ENCODE measurements around the gene MAEA.

The MAEA gene

DNA sequence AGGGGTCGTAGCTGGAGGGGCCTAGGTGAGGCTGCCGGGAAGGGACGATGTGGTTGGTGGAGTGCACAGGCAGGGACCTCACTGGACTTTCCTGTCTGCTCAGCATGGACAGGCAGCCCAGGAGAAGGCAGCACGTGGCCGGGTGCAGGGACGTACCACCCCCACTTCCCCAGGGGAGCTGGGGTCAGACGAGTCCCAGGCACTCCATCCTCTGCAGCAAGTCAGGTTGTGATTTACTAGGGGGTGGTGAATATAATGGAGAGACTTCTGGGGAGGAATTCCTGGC lies 39.2 kb upstream of the MAEA start:
- no peak for DNase-seq

GRCh38 chr4:1250921-1251772 lies 38.5 kb upstream of the MAEA start:
- DNase-seq, result no peak

DNA sequence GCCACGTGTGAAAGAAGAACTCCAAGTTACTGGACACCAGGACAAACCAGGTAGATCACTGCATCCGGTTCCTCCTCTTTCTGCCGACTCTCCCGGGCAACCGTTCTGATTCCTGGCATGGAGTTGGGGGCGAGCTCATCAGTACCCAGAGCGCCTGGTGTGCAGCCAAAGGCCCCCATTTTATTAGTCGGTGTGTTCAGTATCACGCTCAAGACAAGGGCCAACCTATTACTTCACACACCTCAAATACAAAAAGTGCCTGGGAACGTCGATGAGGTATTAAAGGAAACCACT lies 38.0 kb upstream of the MAEA start:
- no peak for DNase-seq

DNA sequence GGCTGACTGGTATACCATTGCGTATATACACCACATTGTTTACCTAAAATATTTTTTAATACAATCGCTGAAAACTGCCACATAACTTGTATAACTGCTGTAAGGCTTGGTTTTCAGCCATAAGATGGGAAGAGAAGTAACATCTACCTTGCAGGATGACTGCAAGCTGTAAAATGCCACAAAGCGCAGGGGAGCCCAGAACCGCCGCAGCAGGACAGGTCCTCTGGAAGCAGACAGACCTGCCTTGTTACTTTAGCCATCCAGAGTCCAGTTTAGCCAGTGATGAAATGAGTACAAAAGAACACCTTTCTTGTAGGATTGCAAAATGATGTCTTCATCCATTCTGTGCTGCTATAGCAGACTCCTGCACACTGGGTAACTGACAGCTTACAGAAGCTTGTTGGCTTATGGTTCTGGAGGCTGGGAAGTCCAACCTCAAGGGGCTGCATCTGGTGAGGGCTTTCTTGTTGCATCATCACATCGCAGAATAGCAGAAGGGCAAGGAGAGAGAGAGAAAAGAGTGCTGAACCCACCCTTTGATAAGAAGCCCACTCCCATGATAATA lies 36.7 kb upstream of the MAEA start:
- DNase-seq, result no peak

DNA sequence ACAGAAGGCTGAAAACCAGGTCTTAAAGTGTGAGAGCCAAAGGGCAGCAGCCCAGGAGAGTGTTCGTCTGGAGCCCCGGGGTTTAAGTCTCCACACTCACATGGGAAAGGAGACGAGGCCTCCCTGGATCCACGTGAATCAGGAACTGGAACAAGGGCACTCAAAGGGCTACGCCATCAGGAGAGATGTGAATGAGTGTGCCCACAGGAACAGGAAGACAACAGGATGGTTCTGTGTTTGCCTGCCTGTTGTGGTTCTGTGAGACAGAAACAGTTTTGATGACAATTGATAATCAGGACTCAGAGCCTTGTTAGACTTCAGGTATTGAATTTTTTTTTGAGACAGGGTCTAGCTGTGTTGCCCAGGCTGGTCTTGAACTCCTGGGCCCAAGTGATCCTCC lies 35.9 kb upstream of the MAEA start:
- no peak for DNase-seq

GRCh38 chr4:1255151-1255550 lies 34.5 kb upstream of the MAEA start:
- no peak for DNase-seq

- no peak for DNase-seq
Observed at GRCh38 chr4:1255699-1256098, 34.0 kb upstream of the MAEA start.

- no peak for DNase-seq
Observed at GRCh38 chr4:1258457-1258856, 31.2 kb upstream of the MAEA start.

GRCh38 chr4:1259966-1260365 lies 29.7 kb upstream of the MAEA start:
- DNase-seq, result no peak

DNA sequence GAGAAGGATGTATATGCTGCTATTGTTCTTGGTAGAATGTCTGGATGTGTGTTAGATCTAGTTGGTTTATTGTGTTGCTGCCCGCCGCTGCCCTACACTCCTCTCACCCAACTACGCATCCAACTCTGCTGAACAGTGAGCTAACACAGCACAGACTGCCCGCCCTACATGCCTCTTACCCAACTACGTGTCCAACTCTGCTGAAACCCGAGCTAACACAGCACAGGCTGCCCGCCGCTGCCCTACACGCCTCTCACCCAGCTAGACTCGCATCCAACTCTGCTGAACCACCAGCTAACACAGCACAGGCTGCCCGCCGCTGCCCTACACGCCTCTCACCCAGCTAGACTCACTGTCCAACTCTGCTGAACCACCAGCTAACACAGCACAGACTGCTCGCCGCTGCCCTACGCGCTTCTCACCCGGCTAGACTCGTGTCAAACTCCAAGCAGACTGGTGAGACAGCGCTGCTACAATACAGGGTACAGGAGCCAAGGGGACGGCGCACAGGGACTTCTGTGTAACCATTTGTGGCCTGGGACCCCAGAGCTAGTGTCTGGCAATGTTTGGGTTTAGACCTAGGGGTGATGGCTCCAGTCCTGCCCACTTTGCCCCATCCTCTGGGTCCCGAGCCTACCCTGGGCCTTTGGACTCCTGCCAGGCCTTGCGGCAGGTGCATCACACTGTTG lies 29.1 kb upstream of the MAEA start:
- no peak for DNase-seq

- DNase-seq, result no peak
Observed at GRCh38 chr4:1261107-1261928, 28.4 kb upstream of the MAEA start.

DNA sequence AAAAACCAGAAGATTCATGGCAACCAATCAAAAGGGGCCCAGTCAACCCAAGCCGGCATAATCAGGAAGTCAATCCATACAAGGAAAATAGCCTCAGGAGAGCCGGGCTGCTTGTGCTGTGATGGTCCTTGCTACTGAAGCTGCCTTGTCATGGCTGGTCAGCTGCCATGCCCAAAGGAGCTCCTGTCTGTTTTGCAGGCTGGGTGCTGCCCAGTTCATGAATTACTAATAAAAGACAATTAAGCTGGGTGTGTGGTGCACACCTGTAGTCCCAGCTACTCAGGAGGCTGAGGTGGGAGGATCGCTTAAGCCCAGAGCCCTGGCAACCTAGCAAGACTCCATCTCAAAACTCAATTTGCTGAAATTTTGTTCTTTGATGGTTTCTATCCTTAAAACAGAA lies 24.7 kb upstream of the MAEA start:
- no peak for DNase-seq

DNA sequence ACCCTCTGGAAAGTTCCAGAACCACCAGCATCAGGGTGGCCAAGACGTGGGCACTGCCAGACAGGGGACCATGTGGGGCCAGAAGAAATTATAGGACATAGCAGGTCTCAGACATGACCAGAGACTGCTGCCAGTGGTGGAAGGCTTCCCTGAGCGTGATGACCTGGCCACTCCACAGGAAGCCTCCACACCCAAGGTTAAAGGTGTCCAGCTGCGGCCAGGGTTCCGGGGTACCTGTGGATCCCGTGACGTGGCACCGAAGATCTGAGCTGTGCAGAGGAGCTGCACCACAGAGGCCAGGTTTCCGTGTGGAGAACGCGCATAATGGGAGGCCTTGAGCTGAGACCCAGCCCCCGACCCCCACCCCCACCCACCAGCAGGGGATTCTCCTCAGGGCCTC lies 24.3 kb upstream of the MAEA start:
- no peak for DNase-seq

DNA sequence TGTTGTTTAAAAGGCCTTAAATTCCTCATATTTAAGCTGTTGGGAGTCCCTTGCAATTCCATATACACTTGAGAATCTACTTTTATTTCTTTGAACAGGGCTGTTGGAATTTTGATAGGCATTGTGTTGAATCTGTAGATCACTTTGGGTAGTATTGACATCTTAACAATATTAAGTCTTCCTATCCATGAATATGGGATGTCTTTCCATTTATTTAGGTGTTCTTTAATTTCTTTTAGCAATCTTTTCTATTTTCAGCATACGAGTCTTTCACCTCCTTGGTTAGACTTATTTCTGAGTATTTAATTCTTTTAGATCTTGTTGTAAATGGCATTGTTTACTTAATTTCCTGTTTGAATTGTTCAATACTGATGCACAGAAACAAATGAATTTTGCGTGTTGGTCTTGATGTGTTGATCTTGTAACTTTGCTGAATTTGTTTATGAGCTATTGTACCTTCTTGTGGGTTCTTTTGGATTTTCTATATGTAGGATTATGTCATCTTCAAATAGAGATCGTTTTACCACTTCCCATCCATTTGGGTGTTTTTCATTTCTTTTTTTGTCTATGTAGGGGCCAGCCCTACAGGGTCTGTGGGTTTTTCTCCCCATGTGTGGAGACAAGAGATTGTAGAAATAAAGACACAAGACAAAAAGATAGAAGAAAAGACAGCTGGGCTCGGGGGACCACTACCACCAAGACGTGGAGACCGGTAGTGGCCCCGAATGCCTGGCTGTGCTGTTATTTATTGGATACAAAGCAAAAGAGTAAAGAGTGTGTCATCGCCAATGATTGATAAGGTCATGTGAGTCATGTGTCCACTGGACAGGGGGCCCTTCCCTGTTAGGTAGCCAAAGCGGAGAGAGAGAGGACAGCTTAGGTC lies 22.6 kb upstream of the MAEA start:
- DNase-seq, result no peak

DNA sequence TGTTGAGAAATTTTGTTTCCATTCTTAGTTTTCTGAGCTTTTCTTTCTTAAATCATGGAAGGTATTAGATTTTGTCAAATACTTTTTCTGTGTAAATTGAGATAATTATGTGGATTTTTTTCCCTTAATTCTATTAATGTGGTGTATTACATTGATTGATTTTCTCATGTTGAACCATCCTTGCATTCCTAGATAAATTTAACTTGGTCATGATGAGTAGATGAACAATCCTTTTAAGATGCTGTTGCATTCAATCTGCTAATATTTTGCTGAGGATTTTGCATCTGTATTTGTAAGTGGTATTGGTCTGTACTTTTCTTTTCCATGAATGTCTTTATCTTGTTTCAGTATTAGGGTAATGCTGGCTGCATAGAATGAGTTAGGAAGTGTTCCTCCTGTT lies 20.5 kb upstream of the MAEA start:
- no peak for DNase-seq

DNA sequence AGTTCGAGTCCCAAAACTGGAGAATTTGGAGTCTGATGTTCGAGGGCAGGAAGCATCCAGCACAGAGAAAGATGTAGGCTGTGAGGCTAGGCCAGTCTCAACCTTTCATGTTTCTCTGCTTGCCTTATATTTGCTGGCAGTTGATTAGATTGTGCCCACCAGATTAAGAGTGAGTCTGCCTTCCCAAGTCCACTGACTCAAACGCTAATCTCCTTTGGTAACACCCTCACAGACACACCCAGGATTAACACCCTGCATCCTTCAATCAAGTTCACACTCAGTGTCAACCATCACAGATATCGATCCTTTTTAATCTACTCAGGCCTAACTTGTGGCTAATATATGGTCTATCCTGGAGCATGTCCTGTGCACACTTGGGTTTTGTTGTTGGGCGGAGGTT lies 18.0 kb upstream of the MAEA start:
- no peak for DNase-seq

GRCh38 chr4:1274871-1275270 lies 14.8 kb upstream of the MAEA start:
- no peak for DNase-seq

DNA sequence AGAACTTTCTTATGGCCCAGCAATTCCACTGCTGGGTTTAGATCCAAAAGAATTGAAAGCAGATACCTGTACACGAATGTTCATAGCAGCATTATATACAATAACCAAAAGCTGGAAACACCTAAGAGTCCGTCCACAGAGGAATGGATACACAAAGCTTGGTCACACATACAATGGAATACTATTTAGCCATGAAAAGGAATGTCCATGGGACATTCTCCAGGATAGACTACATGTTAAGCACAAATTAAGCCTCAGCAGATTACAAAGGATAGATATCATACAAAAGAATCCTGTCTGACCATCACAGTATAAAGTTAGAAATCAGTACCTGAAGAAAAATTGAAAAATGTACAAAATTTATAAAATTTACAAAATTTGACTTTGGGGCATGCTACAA lies 12.7 kb upstream of the MAEA start:
- DNase-seq, result no peak

DNA sequence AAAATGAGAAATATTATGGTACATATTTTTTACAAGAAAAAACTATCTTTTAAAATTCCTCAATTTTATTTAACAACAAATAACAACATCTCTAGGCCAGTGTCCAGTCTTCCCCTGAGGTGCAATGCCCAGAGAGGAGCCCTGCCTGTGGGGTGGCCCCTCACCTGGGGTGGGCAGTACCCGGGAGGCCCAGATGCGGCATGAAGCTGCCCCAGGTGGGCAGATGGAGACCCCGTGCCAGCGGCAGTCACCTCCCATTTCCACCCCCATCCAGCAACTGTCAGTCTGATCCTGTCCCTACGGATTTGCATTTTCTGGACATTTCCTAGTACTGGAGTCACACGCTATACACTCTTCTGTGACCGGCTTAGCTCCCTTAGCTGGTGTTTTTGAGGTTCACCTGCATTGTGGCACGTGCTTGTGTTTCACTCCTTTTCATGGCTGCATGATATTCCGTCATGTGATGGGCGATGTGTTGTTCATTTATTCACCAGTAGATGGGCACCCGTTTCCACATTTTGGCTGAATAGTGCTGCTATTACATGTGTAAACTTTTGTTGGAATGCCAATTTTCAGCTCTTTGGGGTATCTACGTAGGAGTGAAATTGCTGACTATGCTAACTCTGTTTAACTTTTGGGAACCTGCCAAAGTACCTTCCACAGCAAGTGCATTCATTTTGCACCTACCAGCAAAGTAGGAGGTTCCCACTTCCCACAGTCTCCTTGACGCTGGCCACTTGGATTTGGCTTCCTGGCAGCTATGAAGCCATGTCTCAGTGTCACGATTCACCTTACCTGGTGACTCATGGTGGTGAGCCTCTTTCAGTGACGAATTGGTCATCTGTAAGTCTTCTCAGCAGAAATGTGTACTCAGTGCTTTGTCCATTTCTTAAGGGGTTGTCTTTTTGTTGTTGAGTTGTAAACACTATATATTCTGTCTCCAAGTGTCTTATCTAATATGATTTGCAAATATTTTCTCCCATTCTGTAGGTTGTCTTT lies 11.7 kb upstream of the MAEA start:
- no peak for DNase-seq

GRCh38 chr4:1279253-1279652 lies 10.4 kb upstream of the MAEA start:
- DNase-seq, result no peak

DNA sequence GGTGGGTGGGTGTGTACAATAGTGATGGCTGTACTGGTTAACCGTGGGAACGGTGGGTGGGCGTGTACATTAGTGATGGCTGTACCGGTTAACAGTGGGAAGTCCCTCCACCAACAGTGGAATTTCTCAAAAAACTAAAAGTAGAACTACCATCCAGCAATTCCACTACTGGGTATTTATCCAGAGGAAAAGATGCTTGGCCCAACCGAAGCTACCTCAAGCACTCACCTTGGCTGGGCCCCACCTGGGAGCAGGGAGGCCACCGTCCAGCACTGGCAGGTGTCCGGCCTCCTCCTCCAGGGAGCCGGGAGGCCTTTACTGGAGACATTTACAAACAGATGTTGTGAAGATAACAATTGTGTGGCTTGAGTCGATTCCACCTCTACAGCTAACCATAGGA lies 6.0 kb upstream of the MAEA start:
- DNase-seq, result no peak
